Epithelial cell of esophagus (primary cell): Measurements from ENCODE around the gene MACROH2A1.

ENCODE experiments used
- DNase-seq: peaks from one replicate; pipeline ENCODE4 v3.0.0; 2010; ENCODE audit warnings: low read depth
- H3K4me3 ChIP-seq: 2 replicates; pipeline ENCODE4 v1.5.1; 2011; ENCODE audit warnings: mild to moderate bottlenecking, low read length, control low read depth
- CTCF ChIP-seq: IDR thresholded peaks from 2 replicates; pipeline ENCODE4 v1.5.1; 2011; ENCODE audit warnings: low read depth, mild to moderate bottlenecking, low read length, control low read depth, inconsistent platforms; ENCODE audit not compliant: insufficient read depth; ENCODE audit errors: missing control alignments

Gene MACROH2A1

DNA sequence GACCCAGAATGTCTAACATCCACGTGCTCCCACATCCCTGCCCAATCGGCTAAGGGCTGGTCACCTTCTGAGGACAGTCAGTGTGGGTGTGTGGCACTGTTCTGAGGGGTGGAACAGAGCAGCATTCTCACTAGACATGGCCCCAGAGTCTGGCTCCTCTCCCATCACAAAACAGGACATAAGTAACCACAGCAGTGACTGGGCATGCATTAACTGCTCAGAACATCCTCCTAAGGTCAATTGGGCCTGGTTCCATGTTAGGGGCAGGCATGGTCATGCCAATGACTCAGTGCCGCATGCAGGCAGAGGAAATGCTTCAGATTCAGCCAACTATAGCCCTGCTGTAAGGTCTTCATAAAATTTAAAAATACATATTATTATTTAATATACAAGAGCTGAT, 12.9 kb downstream of the MACROH2A1 start:
- no peak overlapping the region for H3K4me3 ChIP-seq
- TF ChIP-seq CTCF = no peak
- peak; percentile 93 for DNase-seq

- no peak for DNase-seq
- H3K4me3 ChIP-seq = no peak overlapping the region
- no peak for TF ChIP-seq CTCF
Observed at GRCh38 chr5:135385576-135385975, 13.5 kb downstream of the MACROH2A1 start.

DNA sequence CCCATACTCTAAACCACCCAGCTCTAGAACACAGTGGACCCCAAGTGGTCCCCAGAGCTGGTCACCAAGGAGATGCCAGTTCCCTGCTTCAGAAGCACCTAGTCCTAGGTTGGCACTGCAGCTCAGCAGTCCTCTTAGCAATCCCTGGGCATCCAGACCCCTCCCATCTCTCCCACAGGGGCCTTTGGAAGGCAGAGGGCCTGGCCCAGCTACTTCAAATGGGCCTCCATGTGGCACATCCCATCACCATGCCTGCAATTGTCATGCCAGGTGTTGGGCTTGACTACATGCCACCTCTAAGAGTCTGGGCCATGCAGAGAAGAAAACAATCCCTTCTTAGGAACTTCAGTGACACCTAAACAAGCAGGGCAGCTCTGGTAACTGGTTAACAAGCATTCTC, 14.1 kb downstream of the MACROH2A1 start:
- no peak for TF ChIP-seq CTCF
- no peak for DNase-seq
- H3K4me3 ChIP-seq = no peak overlapping the region

- H3K4me3 ChIP-seq = no peak overlapping the region
- TF ChIP-seq CTCF = no peak
- DNase-seq = no peak
Observed at GRCh38 chr5:135383803-135384495, 15.1 kb downstream of the MACROH2A1 start.

DNA sequence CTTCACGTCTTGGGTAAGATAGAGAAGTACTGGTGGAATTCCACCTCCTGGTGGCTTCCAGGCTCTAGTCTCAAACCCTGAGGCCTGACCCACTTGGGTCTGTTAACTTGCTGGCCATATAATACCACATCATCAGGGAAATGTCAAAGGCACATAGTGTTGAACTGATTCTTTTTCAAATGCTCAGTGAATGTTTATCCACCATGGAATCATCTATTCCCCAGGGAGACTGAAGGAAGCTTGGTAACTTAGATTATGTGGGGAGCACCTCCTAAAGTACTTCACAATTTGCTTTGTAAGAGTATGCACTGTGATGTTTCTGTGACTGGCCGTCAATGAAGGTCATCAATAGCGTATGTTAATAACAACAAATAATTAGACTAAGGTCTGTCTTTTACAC, 16.1 kb downstream of the MACROH2A1 start:
- TF ChIP-seq CTCF = no peak
- no peak for DNase-seq
- no peak overlapping the region for H3K4me3 ChIP-seq

DNA sequence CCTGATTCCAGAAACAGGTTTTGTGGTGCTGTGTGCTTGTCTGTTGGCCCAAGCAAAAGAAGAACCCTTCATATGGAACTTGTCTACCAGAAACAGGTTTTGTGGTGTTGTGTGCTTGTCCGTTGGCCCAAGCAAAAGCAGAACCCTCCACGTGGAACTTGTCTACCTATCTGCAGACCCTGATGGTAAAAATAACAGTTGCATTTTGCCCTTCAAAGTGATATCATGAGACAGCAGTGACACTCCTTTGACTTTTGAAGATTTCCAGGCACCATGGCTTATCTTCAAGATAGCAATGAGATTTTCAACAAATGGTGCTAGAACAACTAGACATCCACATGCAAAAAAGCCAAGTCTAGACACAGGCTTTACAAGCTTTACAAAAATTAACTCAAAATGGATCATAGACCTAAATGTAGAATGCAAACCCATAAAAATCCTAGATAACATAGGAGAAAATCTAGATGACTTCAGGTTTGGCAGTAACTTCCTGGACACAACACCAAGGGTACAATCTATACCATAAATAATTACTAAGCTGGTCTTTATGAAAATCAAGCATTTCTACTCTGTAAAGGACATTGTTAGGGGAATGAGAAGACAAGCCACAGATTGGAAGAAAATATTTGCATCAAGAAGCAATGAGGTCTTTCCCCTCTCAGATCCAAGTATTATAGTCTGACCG, 16.8 kb downstream of the MACROH2A1 start:
- no peak for TF ChIP-seq CTCF
- DNase-seq = no peak
- H3K4me3 ChIP-seq = no peak overlapping the region
